GM18526 (cell line): ENCODE measurements around the gene SEC14L3.

Experiments
- POLR2A ChIP-seq: IDR thresholded peaks from 3 replicates; pipeline ENCODE4 v1.6.1; 2011; ENCODE audit not compliant: insufficient read length; ENCODE audit errors: extremely low read depth

Gene SEC14L3

DNA sequence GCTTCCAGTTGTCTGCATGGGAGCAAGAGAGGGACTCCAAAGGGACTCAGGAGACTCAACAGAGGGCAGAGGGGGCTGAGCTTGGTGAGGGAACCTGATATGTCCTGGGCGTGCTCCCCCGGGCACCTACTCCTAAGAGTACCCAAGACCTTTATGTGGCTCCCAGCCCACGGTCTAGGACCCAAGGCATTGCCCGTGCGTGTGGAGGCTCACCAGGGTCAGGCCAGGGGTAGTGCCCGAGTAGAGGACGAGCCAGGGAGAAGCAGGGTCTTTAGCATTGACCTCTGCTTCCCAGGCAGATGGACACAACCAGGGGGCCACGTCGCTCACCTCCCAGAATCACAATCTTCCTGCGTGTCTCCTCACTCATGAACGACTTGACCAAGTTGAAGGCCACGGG, 20.3 kb upstream of the SEC14L3 start:
- TF ChIP-seq POLR2A, result no peak

DNA sequence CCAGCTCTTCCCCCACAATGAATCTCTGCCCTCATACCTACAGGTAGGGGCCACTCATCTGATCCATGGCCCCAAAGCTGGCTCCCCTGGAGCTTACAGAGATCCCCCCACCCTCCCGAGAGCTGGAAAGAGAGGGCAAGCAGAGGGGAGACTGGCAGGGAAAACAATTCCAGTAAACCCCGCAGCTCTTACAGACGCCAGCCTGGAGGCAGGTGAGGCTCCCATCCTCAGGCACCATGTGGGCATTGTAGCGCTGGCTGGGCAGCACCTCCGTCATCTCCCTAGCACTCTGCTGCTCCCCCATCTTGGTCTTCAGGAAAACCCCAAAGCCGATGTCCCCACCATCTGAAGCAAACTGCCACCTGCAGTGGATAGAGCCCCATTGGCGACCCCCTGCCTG, 19.6 kb upstream of the SEC14L3 start:
- TF ChIP-seq POLR2A, result no peak

DNA sequence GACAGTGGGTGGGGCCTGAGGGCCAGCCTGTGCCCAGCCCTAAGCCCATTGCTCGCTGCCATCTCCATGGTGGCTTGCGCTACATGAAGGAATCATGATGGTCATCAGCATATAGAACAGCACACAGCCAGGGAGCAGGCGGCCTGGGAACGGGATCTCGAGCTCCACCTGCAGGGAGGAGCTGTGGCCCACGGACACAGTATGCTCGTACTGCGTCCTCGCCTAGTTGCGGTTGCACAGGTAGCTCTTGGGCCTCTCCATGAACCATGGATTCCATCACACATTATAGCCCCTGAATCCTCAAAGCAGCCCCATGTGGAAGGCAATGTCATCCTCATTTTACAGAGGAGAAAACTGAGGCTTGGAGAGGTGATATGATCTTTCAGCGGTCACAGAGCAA, 18.6 kb upstream of the SEC14L3 start:
- no peak for TF ChIP-seq POLR2A

DNA sequence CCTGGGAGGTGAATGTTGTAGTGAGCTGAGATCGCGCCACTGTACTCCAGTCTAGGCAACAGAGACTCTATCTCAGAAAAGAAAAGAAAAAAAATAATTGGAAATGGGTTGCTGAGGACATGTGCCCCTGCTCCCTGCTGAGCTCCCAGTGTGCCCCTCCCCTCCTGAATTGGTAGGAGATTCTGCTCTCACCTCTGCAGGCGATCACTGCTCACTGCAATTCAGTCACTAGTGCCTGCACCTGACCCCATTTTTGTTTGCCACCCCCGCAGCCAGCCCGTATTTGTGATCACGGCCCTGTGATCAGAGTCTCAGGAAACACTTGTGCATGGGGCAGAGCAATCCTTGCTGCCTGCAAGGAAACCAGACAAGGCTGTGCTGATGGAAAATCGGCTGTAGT, 16.3 kb upstream of the SEC14L3 start:
- no peak for TF ChIP-seq POLR2A

DNA sequence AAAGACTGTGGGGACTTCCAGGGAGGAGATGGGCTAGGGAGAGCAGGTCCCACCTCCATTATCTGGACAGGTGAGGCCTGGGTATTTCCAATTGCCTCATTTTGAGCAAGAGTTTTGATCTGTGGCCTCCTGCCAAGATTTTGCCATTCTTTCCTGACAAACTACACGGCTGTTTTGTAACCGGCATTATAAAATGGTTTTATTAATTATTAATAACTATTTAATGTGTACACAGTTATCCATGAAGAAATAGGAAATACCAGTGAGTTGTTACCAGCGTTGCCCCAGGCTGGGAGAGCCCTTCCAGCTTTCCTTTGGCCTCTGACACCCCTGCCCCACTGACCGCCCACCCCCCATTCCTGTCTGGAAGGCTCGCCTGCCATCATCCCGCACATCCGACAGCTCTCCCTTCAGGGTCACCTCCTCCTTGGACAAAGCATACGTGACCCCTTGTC, 14.9 kb upstream of the SEC14L3 start:
- TF ChIP-seq POLR2A, result no peak

DNA sequence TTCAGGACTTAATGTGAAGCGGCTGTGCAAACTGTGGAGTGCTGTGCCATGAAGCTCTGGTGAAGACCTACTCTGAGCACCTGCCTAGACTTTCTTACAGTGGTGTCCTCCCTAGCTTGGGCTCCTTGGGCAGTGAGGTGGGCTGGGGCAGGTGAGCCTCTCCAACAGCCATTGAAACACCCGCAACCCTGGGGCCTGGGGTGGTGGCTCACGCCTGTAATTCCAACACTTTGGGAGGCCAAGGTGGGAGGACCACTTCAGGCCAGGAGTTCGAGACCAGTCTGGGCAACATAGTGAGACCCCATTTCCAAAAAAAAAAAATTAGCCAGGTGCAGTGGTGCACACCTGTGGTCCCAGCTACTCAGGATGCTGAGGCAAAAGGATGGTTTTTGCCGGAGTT, 14.3 kb upstream of the SEC14L3 start:
- no peak for TF ChIP-seq POLR2A

DNA sequence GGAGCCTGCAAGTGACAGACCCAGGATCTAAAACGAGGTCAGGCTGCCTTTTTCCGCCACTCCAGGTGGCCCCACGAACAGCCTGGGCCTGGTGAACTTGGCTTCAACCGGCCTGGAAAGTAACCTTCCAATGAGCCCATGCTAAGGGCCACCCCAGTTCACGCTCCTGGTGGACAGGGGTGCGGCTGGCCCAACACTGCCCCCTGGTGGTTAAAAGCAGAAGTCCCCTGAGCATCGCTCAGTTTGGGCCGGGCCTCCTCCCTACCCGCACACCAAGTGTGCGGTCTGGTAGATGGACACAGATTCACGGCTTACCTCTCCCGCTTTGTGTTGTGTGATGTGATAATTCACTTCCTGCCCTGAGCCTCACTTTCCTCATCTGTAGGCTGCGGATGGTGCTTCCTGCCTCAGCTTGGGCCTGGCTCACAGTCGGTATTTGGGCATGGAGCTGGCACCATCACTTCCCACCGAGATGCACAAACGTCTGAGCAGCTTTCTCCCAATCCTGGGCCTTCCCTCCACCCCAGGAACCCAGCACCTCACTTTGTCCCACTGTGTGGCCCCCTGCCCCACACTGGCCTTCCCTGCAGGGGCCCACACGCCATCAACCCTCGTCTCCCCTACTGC, 13.7 kb upstream of the SEC14L3 start:
- no peak for TF ChIP-seq POLR2A

DNA sequence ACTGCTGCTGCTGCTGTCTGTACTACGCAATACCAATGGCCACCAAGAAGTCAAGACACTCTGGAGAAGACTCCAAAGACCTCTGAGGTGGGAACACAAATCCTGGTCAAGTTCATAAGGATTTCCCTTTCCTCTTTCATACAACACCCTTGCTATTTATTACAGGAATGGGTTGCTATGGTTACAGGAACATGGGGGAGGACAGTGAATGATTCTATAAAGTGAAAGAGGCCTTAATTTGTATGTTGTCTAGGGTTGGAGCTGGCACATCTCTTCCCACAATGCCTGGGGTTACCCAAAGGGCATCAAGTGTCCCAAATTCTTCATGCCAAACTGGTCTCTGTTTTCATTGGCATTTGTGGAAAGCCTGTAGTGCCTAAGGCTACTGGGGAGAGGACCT, 11.4 kb upstream of the SEC14L3 start:
- TF ChIP-seq POLR2A, result no peak

DNA sequence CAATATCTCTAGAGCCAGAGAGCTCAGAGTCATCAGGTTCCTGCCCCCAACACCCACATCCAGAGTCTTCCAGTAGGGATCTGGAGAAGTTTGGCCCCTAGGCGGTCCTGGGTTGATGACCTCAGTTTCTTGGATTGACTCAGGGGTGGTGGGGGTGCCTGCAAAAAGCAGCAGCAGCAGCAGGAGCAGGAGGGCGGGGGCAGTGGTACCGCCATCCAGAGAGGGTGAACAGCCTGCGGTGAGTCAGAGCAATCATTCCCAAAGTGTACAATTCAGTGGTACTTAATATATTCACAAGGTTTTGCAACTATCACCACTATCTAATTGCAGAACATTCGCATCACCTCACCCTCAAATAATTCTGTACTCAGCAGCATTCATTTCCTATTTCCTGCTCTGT, 9.9 kb upstream of the SEC14L3 start:
- no peak for TF ChIP-seq POLR2A

DNA sequence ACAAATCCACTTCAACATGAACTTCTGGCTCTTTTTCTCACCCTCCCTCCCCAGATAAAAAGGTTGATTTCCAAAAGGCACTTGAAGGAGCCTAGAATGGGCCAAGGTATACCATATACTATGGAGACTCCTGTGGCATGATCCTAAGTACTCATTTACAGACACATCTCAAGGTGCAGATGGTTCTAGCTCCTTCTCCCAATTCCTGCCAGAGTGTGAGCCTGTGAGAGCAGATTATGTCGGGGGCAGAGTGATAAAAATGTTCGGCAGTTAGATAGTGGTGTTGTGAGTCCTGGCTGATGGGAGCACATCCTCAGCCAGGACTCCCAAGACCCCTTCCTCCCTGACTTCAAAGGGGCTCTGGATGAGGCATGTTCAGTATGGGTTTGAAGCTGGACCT, 8.2 kb upstream of the SEC14L3 start:
- no peak for TF ChIP-seq POLR2A

DNA sequence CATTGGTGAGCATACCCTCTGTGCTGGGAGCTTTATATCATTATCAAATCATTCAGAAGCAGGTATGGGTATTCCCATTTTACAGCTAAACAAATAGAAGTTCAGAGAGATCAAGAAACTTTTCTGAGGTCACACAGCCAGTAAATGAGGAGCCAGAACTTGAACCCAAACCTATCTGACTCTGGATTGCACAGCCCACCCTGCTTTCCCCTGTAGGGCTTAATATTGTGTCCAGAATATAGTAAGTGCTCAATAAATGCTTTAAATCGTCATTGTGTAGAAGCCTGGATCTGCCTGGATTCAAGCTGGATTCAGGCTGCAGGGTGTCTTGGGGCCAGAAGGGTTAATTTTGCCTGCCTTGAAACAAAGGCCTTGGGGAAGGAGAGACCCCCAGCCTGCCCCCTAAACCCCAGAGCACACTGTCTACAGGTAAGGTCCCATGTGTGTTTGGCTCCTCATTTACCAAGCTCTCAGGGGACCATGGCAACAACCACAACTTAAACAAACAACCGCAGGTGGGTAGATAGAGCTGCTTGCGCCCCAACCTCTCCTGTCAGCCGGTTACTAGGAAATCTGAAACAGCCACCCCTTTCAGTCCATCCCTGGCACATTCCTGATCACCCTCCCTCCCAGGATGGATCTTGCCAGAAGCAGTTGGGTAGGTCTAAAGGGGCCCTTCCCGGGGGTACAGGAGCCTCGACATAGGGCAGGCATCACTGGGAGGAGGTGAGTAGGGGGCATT, 3.0 kb upstream of the SEC14L3 start:
- TF ChIP-seq POLR2A, result no peak

DNA sequence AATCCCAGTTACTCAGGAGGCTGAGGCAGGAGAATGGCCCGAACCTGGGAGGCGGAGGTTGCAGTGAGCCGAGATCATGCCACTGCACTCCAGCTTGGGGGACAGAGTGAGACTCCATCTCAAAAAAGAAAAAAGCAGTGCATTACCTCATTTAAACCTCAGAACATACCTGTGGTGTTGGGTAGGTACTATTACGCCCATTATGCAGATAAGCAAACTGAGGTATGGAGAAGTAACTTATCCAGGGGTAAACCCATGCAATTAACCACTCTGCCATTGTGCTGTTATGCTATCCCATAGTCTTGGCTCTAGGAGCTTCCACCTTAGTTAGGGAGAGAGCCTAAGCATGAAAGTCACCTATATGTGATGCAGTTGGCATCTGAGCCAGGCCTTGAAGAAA, 2.3 kb upstream of the SEC14L3 start:
- no peak for TF ChIP-seq POLR2A

DNA sequence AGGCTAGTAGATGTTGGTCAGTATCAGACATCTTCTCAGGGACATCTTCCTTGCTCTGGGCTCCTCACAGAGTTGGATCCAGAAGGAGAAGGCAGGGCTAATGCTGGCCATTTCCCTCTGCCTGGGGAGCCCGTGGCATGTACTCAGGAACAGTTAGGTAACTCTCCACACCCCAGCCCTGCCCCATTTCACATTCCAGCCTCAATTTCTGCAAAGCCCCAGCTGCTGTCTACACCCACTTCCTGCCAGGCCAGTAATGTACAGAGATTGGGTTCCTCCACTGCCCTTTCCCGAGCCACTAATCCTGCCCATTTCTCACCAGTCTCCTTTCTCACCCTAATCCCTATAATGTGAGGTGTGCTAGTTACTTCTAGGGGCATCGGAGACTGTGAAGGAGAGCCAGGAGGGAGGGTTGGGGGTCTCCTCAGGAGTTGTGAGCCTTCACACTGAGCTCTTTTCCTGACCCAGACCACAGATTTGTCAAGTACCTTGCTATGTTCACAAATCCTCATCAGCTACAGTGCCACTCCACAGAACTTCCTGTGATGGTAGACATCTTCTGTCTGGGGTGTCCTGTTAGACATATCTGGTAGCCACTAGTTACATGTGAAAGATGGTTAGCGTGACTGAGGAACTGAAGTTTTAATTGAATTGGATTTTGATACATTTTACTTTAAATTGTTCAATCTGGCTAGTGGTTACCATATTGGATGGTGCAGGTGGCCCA, 1.3 kb upstream of the SEC14L3 start:
- TF ChIP-seq POLR2A, result no peak

DNA sequence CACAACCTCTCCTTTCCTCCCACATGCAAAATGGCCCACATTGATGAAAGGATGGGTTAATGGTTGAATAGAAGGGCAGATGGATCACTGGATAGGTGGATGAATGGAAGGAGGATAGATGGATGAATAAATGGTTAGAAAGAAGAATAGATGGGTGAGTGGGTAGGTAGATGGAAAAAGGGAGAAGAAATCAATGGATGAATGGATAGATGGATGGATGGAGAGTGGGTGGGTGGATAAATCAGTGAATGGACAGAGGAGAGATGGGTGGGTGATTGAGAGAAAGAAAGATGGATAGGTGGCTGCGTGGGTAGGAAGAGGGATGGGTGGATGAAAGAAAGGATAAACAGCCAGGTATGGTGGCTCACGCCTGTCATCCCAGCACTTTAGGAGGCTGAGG, 1.2 kb downstream of the SEC14L3 start:
- TF ChIP-seq POLR2A, result no peak

DNA sequence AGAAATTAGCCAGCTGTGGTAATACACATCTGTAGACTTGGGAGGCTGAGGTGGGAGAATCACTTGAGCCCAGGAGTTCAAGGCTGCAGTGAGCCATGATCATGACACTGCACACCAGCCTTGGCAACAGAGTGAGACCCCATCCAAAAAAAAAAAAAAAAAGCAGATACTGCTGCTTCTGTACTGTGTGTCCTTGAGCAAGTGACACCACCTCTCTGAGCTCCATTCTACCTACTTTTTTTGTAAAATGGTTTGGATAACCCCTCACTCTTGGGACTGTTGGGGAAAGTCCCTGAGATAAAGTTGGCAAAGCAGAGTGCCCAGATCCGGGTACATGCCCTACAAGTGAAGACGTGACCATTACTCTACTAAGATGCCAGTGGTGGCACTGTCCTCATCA, 2.7 kb downstream of the SEC14L3 start:
- no peak for TF ChIP-seq POLR2A

DNA sequence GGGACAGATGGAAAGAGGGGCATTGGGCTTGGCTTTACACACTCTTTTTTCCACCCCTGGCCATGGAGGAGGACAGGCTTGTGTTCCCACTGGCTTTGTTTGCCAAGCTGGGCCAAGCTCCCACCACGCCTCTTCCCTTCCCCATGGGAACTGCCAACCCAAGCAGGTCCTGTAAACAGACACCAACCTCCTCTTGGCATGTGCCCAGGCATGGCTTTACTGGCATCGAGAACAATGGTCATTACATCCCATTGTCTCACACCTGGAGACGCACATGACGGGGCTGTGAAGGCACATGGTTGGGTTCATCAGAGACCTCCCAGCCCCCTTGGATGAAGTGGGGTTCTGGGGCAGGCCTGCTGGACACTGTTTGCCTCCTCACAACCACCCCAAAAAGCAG, 11.7 kb downstream of the SEC14L3 start:
- TF ChIP-seq POLR2A, result no peak
